ENCODE measurements around the gene CLN3.

GRCh38 chr16:28486266-28486665 is 5.6 kb downstream of the CLN3 start:
- no peak for TF ChIP-seq CTCF (conservative IDR thresholded peaks at IDR 0.05; ENCODE audit: low read depth, low read length)
- no peak for TF ChIP-seq EZH2 (IDR thresholded peaks at IDR 0.05; ENCODE audit: borderline replicate concordance, low read depth, low read length, poor library complexity, severe bottlenecking)

All from A673 (cell line).